ENCODE measurements around the gene OMD.
"Not testable (repeated sequence)": the region's sequence is repeated elsewhere in the genome, so short reads cannot be mapped to it uniquely, and the experiment has no call there.

OMD gene

GRCh38 chr9:92411157-92411556 lies 13.1 kb downstream of the OMD start:
- DNase-seq (ENCODE audit: low spot score): not testable (repeated sequence)

GRCh38 chr9:92408747-92409478 lies 15.4 kb downstream of the OMD start:
- no peak for DNase-seq (ENCODE audit: low spot score)

GRCh38 chr9:92407818-92408217 lies 16.5 kb downstream of the OMD start:
- DNase-seq (ENCODE audit: low spot score): no peak

- DNase-seq (ENCODE audit: low spot score): peak; percentile 84
These were observed 17.8 kb downstream of the OMD start for GRCh38 chr9:92406477-92406876.

GRCh38 chr9:92405818-92406217 lies 18.5 kb downstream of the OMD start:
- no peak for DNase-seq (ENCODE audit: low spot score)

- DNase-seq (ENCODE audit: low spot score): no peak
These were observed 20.0 kb downstream of the OMD start, which contains the start of gene OGN for GRCh38 chr9:92404042-92404836. Gene OGN, minus strand, starts transcription at chr9:92404578. Its CDS starts 1,171 bp downstream, at chr9:92403407.

- DNase-seq (ENCODE audit: low spot score): no peak
These were observed 21.2 kb downstream of the OMD start for GRCh38 chr9:92402826-92403745.

GRCh38 chr9:92402360-92402759 lies 21.9 kb downstream of the OMD start:
- DNase-seq (ENCODE audit: low spot score): no peak

GRCh38 chr9:92397853-92398252 lies 26.4 kb downstream of the OMD start:
- no peak for DNase-seq (ENCODE audit: low spot score)

GRCh38 chr9:92395617-92396016 lies 28.7 kb downstream of the OMD start:
- DNase-seq (ENCODE audit: low spot score): no peak

- DNase-seq (ENCODE audit: low spot score): no peak
These were observed 30.6 kb downstream of the OMD start for GRCh38 chr9:92393686-92394085.

- no peak for DNase-seq (ENCODE audit: low spot score)
These were observed 31.6 kb downstream of the OMD start for GRCh38 chr9:92392690-92393089.

GRCh38 chr9:92385953-92386352 lies 38.3 kb downstream of the OMD start:
- DNase-seq (ENCODE audit: low spot score): no peak

GRCh38 chr9:92385477-92385876 lies 38.8 kb downstream of the OMD start:
- DNase-seq (ENCODE audit: low spot score): no peak

GRCh38 chr9:92385001-92385400 lies 39.3 kb downstream of the OMD start:
- DNase-seq (ENCODE audit: low spot score): no peak

- DNase-seq (ENCODE audit: low spot score): no peak
These were observed 39.9 kb downstream of the OMD start for GRCh38 chr9:92384375-92384774.

- DNase-seq (ENCODE audit: low spot score): no peak
These were observed 42.5 kb downstream of the OMD start for GRCh38 chr9:92381775-92382174.

GRCh38 chr9:92380603-92381002 lies 43.7 kb downstream of the OMD start:
- DNase-seq (ENCODE audit: low spot score): no peak

GRCh38 chr9:92378865-92379560 lies 45.3 kb downstream of the OMD start:
- no peak for DNase-seq (ENCODE audit: low spot score)

- no peak for DNase-seq (ENCODE audit: low spot score)
These were observed 46.4 kb downstream of the OMD start for GRCh38 chr9:92377876-92378275.

- DNase-seq (ENCODE audit: low spot score): no peak
These were observed 51.1 kb downstream of the OMD start for GRCh38 chr9:92373167-92373566.

GRCh38 chr9:92369075-92369474 lies 55.2 kb downstream of the OMD start:
- DNase-seq (ENCODE audit: low spot score): no peak
